SK-N-SH (cell line): Measurements from ENCODE around the gene CBLB.

ENCODE experiments used
- CTCF ChIP-seq: fragments of 200-600 bp; sonication (generic); IDR thresholded peaks from 2 replicates; pipeline ENCODE4 v1.6.1; 2017; ENCODE audit warnings: antibody characterized with exemption, mild to moderate bottlenecking, moderate library complexity
- PBX3 ChIP-seq: IDR thresholded peaks from 2 replicates; pipeline ENCODE4; 2012
- POLR2AphosphoS5 ChIP-seq: IDR thresholded peaks from 2 replicates; pipeline ENCODE4 v1.6.1; 2012; ENCODE audit warnings: low read depth, low read length

- no peak for TF ChIP-seq CTCF
- no peak for TF ChIP-seq POLR2AphosphoS5
- no peak for TF ChIP-seq PBX3
These were observed 192.1 kb downstream of the CBLB start for GRCh38 chr3:105676621-105677300.
